A549 (cell line): ENCODE measurements around the gene NUDT6.

Experiments
- CTCF ChIP-seq: fragments of >200 bp; sonication (Bioruptor Twin); formaldehyde crosslinking; IDR thresholded peaks from 3 replicates; pipeline ENCODE4 v1.5.1; 2016
- EP300 ChIP-seq, 2 experiments: fragments of >200 bp; sonication (Bioruptor Twin); formaldehyde crosslinking; IDR thresholded peaks; 2 replicates in 1 of 2; 3 replicates in 1 of 2; pipeline ENCODE4 v1.6.1; 2016 to 2017
- ESRRA ChIP-seq: fragments of 150-350 bp; IDR thresholded peaks from 2 replicates; pipeline ENCODE4 v1.6.1; 2014; ENCODE audit warnings: mild to moderate bottlenecking, low read length, borderline replicate concordance
- JUN ChIP-seq, 2 experiments: fragments of >200 bp; sonication (Bioruptor Twin); formaldehyde crosslinking; IDR thresholded peaks; 2 replicates in 1 of 2; 3 replicates in 1 of 2; pipeline ENCODE4 v1.6.1; 2016 to 2017
- KDM1A ChIP-seq: fragments of 200-600 bp; sonication (generic); IDR thresholded peaks from 2 replicates; pipeline ENCODE4 v1.6.1; 2016; ENCODE audit warnings: low read depth, mild to moderate bottlenecking
- MAZ ChIP-seq: fragments of 150-350 bp; IDR thresholded peaks from 2 replicates; pipeline ENCODE4 v1.6.1; 2014; ENCODE audit warnings: antibody characterized with exemption, low read depth, low read length, borderline replicate concordance
- ZC3H11A ChIP-seq: fragments of 450-650 bp; IDR thresholded peaks from 2 replicates; pipeline ENCODE4 v1.6.1; 2014; ENCODE audit warnings: antibody characterized with exemption, mild to moderate bottlenecking

GRCh38 chr4:122928930-122929329 lies 6.5 kb upstream of the NUDT6 start:
- TF ChIP-seq CTCF (no peak), KDM1A (no peak), ESRRA (no peak), ZC3H11A (no peak), MAZ (no peak), JUN (IDR thresholded peaks at IDR 0.05) (no peak), EP300 (IDR thresholded peaks at IDR 0.05) (no peak)
